ENCODE data around the gene TNK1. TPM values are rescaled to one million over a fixed set of nuclear protein-coding genes. Genes with fewer than 3 reads are reported as not detected.
"Not testable (repeated sequence)": the region's sequence is repeated elsewhere in the genome, so short reads cannot be mapped to it uniquely, and the experiment has no call there.

Gene TNK1
- 1 to 10 TPM; 1.4 to 6.2 (median 2.2) TPM for total RNA-seq
- 1 to 10 TPM; 1.8 to 2.1 TPM for polyA plus RNA-seq
- long read RNA-seq, donor 1, partial matches to known transcripts, result 2 of 2 reads
- long read RNA-seq, donor 1, other reads (novel, unspliced or antisense), result 0 of 2 reads
- long read RNA-seq, donor 2, partial matches to known transcripts, result 5 of 7 reads
- long read RNA-seq, donor 2, other reads (novel, unspliced or antisense), result 2 of 7 reads
- long read RNA-seq, donor 3, partial matches to known transcripts, result 2 of 2 reads
- long read RNA-seq, donor 3, other reads (novel, unspliced or antisense), result 0 of 2 reads

GRCh38 chr17:7380855-7381683 lies at the start of gene TNK1:
Gene TNK1, plus strand, starts transcription at chr17:7381089. Its CDS starts 1,838 bp downstream, at chr17:7382927.
- H3K4me1 ChIP-seq, result peaks cover 0 to 36% (median 22%) of the 10 kb centered on the region in 12 donors
- TF ChIP-seq POLR2A (IDR thresholded peaks at IDR 0.05) (peak in 1 of 2 donors; percentile 33), CTCF (IDR thresholded peaks at IDR 0.05) (no peak)
- H3K4me3 ChIP-seq, result peak within 1 kb of the TSS; percentile 26 to 58 (median 52)
- DNase-seq (peak; percentile 42 to 72 (median 53)), ATAC-seq (peak; percentile 23 to 68 (median 59))
- peak within 1 kb of the TSS in 11 of 12 donors; percentile 35 to 73 (median 57) for H3K27ac ChIP-seq
- intact Hi-C loops (cut with DNase I), result no loop called here
- H3K36me3 ChIP-seq, result no peaks in the 10 kb centered on the region
- peaks cover 0 to 4% (median 0%) of the 10 kb centered on the region in 12 donors for H3K9me3 ChIP-seq
- H3K27me3 ChIP-seq, result peaks cover 0 to 41% (median 11%) of the 10 kb centered on the region in 9 donors
- WGBS, 4 donors, result 2 to 7% (median 4%) methylated on average over 38 to 52 of the region's 52 CpGs

GRCh38 chr17:7332111-7332510 lies 48.8 kb upstream of the TNK1 start:
- H3K4me3 ChIP-seq, result no peak overlapping the region
- peaks cover 0 to 34% (median 0%) of the 10 kb centered on the region in 9 donors for H3K27me3 ChIP-seq
- WGBS, 4 donors, result 47 to 59% (median 56%) methylated on average over 7 of the region's 7 CpGs
- intact Hi-C loops (cut with DNase I), result no loop called here
- DNase-seq (no peak), ATAC-seq (no peak)
- no peaks in the 10 kb centered on the region for H3K9me3 ChIP-seq
- TF ChIP-seq POLR2A (IDR thresholded peaks at IDR 0.05), result no peak
- no peak for TF ChIP-seq CTCF (IDR thresholded peaks at IDR 0.05)
- peak overlapping the region in 1 of 12 donors; percentile 37 for H3K27ac ChIP-seq
- H3K36me3 ChIP-seq, result no peaks in the 10 kb centered on the region
- H3K4me1 ChIP-seq, result peaks cover 0 to 33% (median 16%) of the 10 kb centered on the region in 12 donors

GRCh38 chr17:7332600-7333069 lies 48.3 kb upstream of the TNK1 start:
- peak overlapping the region in 1 of 12 donors; percentile 37 for H3K27ac ChIP-seq
- H3K9me3 ChIP-seq; DNase-seq; intact Hi-C loops (cut with DNase I); H3K4me3 ChIP-seq; ATAC-seq; H3K36me3 ChIP-seq: not testable (repeated sequence)
- H3K27me3 ChIP-seq, result peaks cover 0 to 35% (median 0%) of the 10 kb centered on the region in 9 donors
- H3K4me1 ChIP-seq, result peaks cover 0 to 39% (median 16%) of the 10 kb centered on the region in 12 donors
- WGBS, 4 donors, result 46 to 52% (median 48%) methylated on average over 14 of the region's 14 CpGs

- DNase-seq (no peak), ATAC-seq (no peak)
- H3K27ac ChIP-seq, result no peak overlapping the region
- intact Hi-C loops (cut with DNase I), result no loop called here
- TF ChIP-seq POLR2A (IDR thresholded peaks at IDR 0.05) (no peak), CTCF (IDR thresholded peaks at IDR 0.05) (no peak)
- H3K9me3 ChIP-seq, result no peaks in the 10 kb centered on the region
- WGBS, 4 donors, result 81 to 91% (median 89%) methylated on average over 3 of the region's 3 CpGs
- peaks cover 0 to 47% (median 5%) of the 10 kb centered on the region in 9 donors for H3K27me3 ChIP-seq
- H3K36me3 ChIP-seq, result no peaks in the 10 kb centered on the region
- peaks cover 0 to 38% (median 6%) of the 10 kb centered on the region in 12 donors for H3K4me1 ChIP-seq
- no peak overlapping the region for H3K4me3 ChIP-seq
These were observed 45.9 kb upstream of the TNK1 start for GRCh38 chr17:7334938-7335538.

- H3K36me3 ChIP-seq; ATAC-seq; DNase-seq; H3K9me3 ChIP-seq; intact Hi-C loops (cut with DNase I): not testable (repeated sequence)
- peak overlapping the region in 1 of 12 donors; percentile 82 for H3K27ac ChIP-seq
- H3K4me3 ChIP-seq, result peak overlapping the region in 1 of 12 donors; percentile 63
- peaks cover 0 to 54% (median 5%) of the 10 kb centered on the region in 9 donors for H3K27me3 ChIP-seq
- 87 to 89% (median 89%) methylated on average over 13 of the region's 13 CpGs for WGBS, 4 donors
- peaks cover 0 to 31% (median 0%) of the 10 kb centered on the region in 12 donors for H3K4me1 ChIP-seq
These were observed 45.1 kb upstream of the TNK1 start for GRCh38 chr17:7335765-7336164.
